Medulla oblongata (tissue), 1 donor: ENCODE measurements around the gene TMEM63A.
"Not testable (repeated sequence)": the region's sequence is repeated elsewhere in the genome, so short reads cannot be mapped to it uniquely, and the experiment has no call there.

Source experiments
- DNase-seq: peaks from one replicate; pipeline ENCODE4 v3.0.0-alpha.2; 2015; ENCODE audit errors: extremely low spot score

TMEM63A gene

GRCh38 chr1:225845571-225846259, 36.5 kb downstream of the TMEM63A start:
- peak; percentile 83 for DNase-seq

GRCh38 chr1:225845097-225845496, 37.1 kb downstream of the TMEM63A start:
- DNase-seq, result no peak

- peak; percentile 62 for DNase-seq
Observed at GRCh38 chr1:225844236-225845061, 37.7 kb downstream of the TMEM63A start.

- DNase-seq, result no peak
Observed at GRCh38 chr1:225843426-225843795, 38.8 kb downstream of the TMEM63A start.

- no peak for DNase-seq
Observed at GRCh38 chr1:225842788-225843425, 39.3 kb downstream of the TMEM63A start.

GRCh38 chr1:225842074-225842473, 40.1 kb downstream of the TMEM63A start:
- DNase-seq, result no peak

- DNase-seq, result no peak
Observed at GRCh38 chr1:225840713-225841112, 41.5 kb downstream of the TMEM63A start.

GRCh38 chr1:225840223-225840610, 42.0 kb downstream of the TMEM63A start:
- DNase-seq, result no peak

GRCh38 chr1:225838793-225839192, 43.4 kb downstream of the TMEM63A start:
- DNase-seq, result no peak

- DNase-seq, result not testable (repeated sequence)
Observed at GRCh38 chr1:225836296-225836695, 45.9 kb downstream of the TMEM63A start.

GRCh38 chr1:225835856-225836255, 46.3 kb downstream of the TMEM63A start:
- no peak for DNase-seq

GRCh38 chr1:225834417-225835329, 47.5 kb downstream of the TMEM63A start:
- DNase-seq, result peak; percentile 67

- DNase-seq, result no peak
Observed at GRCh38 chr1:225830841-225831240, 51.3 kb downstream of the TMEM63A start.

- DNase-seq, result no peak
Observed at GRCh38 chr1:225828706-225829345, 53.4 kb downstream of the TMEM63A start.

GRCh38 chr1:225827076-225827475, 55.1 kb downstream of the TMEM63A start:
- no peak for DNase-seq

- peak; percentile 48 for DNase-seq
Observed at GRCh38 chr1:225825607-225826007, 56.6 kb downstream of the TMEM63A start.

- DNase-seq, result no peak
Observed at GRCh38 chr1:225825078-225825477, 57.1 kb downstream of the TMEM63A start.

GRCh38 chr1:225824533-225824941, 57.6 kb downstream of the TMEM63A start:
- no peak for DNase-seq

GRCh38 chr1:225823811-225824261, 58.3 kb downstream of the TMEM63A start:
- DNase-seq, result no peak

GRCh38 chr1:225822655-225823403, 59.4 kb downstream of the TMEM63A start:
- DNase-seq, result no peak
